Head of caudate nucleus (tissue), 42 donors: ENCODE data around the gene RPRML.

Experiments
- DNase-seq, 42 donors: peaks; one replicate each; pipeline versions ENCODE4 v3.0.0 to v3.0.0-alpha.2; 2020 to 2021; ENCODE audit warnings: mixed read lengths in 7 of 42
- intact Hi-C: fragments of 100-400 bp; cut with DNase I; formaldehyde crosslinking; loops from one replicate; pipeline ENCODE4 v1.15.0; 2022

Gene RPRML

GRCh38 chr17:46950997-46951621 is 27.9 kb downstream of the RPRML start:
- peak in 38 of 42 donors; percentile 44 to 90 (median 70) for DNase-seq
- intact Hi-C loops: no loop called here

- DNase-seq: no peak
- intact Hi-C loops: no loop called here
Measured at GRCh38 chr17:46950342-46950996, 28.6 kb downstream of the RPRML start.

GRCh38 chr17:46949291-46950174 is 29.5 kb downstream of the RPRML start:
- intact Hi-C loops: loop anchor here (10.0 kb wide), 1 partner anchor 55 kb away; no protein-coding TSS in a partner anchor
- DNase-seq: peak in 36 of 42 donors; percentile 32 to 92 (median 70)

GRCh38 chr17:46948544-46948943 is 30.5 kb downstream of the RPRML start:
- intact Hi-C loops: loop anchor here (10.0 kb wide), 1 partner anchor 56 kb away; no protein-coding TSS in a partner anchor
- DNase-seq: peak in 1 of 42 donors; percentile 35

- DNase-seq: peak in 22 of 42 donors; percentile 38 to 87 (median 60)
- intact Hi-C loops: loop anchor here (10.0 kb wide), 1 partner anchor 58 kb away; no protein-coding TSS in a partner anchor
Measured at GRCh38 chr17:46947216-46947615, 31.8 kb downstream of the RPRML start.

GRCh38 chr17:46944931-46945330 is 34.1 kb downstream of the RPRML start:
- intact Hi-C loops: loop anchor here (10.0 kb wide), 1 partner anchor 60 kb away; no protein-coding TSS in a partner anchor
- DNase-seq: no peak

GRCh38 chr17:46943501-46944393 is 35.3 kb downstream of the RPRML start:
- intact Hi-C loops: loop anchor here (10.0 kb wide), 1 partner anchor 61 kb away; no protein-coding TSS in a partner anchor
- DNase-seq: peak in 41 of 42 donors; percentile 33 to 88 (median 70)

GRCh38 chr17:46943218-46943500 is 35.9 kb downstream of the RPRML start:
- DNase-seq: no peak
- intact Hi-C loops: loop anchor here (10.0 kb wide), 1 partner anchor 62 kb away; no protein-coding TSS in a partner anchor

- intact Hi-C loops: loop anchor here (10.0 kb wide), 1 partner anchor 62 kb away; no protein-coding TSS in a partner anchor
- peak; percentile 52 to 88 (median 81) for DNase-seq
Measured at GRCh38 chr17:46942441-46943217, 36.4 kb downstream of the RPRML start.

- intact Hi-C loops: loop anchor here (10.0 kb wide), 1 partner anchor 64 kb away; no protein-coding TSS in a partner anchor
- peak; percentile 42 to 90 (median 78) for DNase-seq
Measured at GRCh38 chr17:46940692-46941404, 38.2 kb downstream of the RPRML start.

GRCh38 chr17:46935658-46936266 is 43.3 kb downstream of the RPRML start:
- DNase-seq: no peak
- intact Hi-C loops: loop anchor here (10.0 kb wide), 1 partner anchor 91 kb away; no protein-coding TSS in a partner anchor

- DNase-seq: no peak
- intact Hi-C loops: loop anchor here (10.0 kb wide), 1 partner anchor 87 kb away; no protein-coding TSS in a partner anchor
Measured at GRCh38 chr17:46931596-46931995, 47.5 kb downstream of the RPRML start.

GRCh38 chr17:46930051-46930450 is 49.0 kb downstream of the RPRML start:
- intact Hi-C loops: loop anchor here (10.0 kb wide), 1 partner anchor 85 kb away; no protein-coding TSS in a partner anchor
- DNase-seq: no peak

- no peak for DNase-seq
- intact Hi-C loops: no loop called here
Measured at GRCh38 chr17:46929413-46929812, 49.6 kb downstream of the RPRML start.

- no peak for DNase-seq
- intact Hi-C loops: no loop called here
Measured at GRCh38 chr17:46928467-46929261, 50.4 kb downstream of the RPRML start.
